GM23338 (cell line): ENCODE results near the gene DNAL1.

ENCODE experiments used
- CTCF ChIP-seq, 2 experiments: fragments of 200-600 bp in 1 of 2; sonication (generic) in 1 of 2; conservative IDR thresholded peaks; 2 replicates each; pipeline versions ENCODE4 v1.5.1 to v1.6.1; 2016 to 2017; ENCODE audit warnings: antibody characterized with exemption in 2 of 2, low read depth in 2 of 2, mild to moderate bottlenecking in 2 of 2, moderate library complexity in 1 of 2
- EZH2 ChIP-seq: fragments of 200-600 bp; sonication (generic); IDR thresholded peaks from one replicate; pipeline ENCODE4 v1.8.0; 2017; ENCODE audit warnings: antibody characterized with exemption, mild to moderate bottlenecking, low read depth; ENCODE audit not compliant: unreplicated experiment
- EZH2phosphoT487 ChIP-seq: fragments of 200-600 bp; sonication (generic); IDR thresholded peaks from one replicate; pipeline ENCODE4 v1.8.1; 2018; ENCODE audit warnings: antibody characterized with exemption; ENCODE audit not compliant: unreplicated experiment

GRCh38 chr14:73685328-73685727 lies 40.5 kb downstream of the DNAL1 start:
- TF ChIP-seq CTCF (conservative IDR thresholded peaks at IDR 0.05; ENCODE audit: low read depth in 2 of 2): no peak
- no peak for TF ChIP-seq EZH2phosphoT487
- no peak for TF ChIP-seq EZH2
